ENCODE measurements around the gene CHM. TPM values are rescaled to one million over a fixed set of nuclear protein-coding genes. Genes with fewer than 3 reads are reported as not detected.
"Not testable (repeated sequence)": the region's sequence is repeated elsewhere in the genome, so short reads cannot be mapped to it uniquely, and the experiment has no call there.

Gene CHM
- total RNA-seq, 4 donors from 2014 or later, result 7.0 to 13.4 (median 12.7) TPM

GRCh38 chrX:85955510-85955909 is 91.8 kb downstream of the CHM start:
- no peak for TF ChIP-seq CTCF (IDR thresholded peaks at IDR 0.05)
- TF ChIP-seq POLR2A (IDR thresholded peaks at IDR 0.05), result no peak
- Histone ChIP-seq H3K36me3 (peaks cover 0 to 42% (median 0%) of the 10 kb centered on the region in 3 donors), H3K4me1 (no peaks in the 10 kb centered on the region), H3K4me3 (no peak overlapping the region), H3K27ac (no peak overlapping the region), H3K27me3 (no peaks in the 10 kb centered on the region), H3K9me3 (no peaks in the 10 kb centered on the region)
- no peak for DNase-seq
- intact Hi-C loops (cut with DNase I), result no loop called here
- WGBS, 2 donors, result 76 to 78% methylated on average over 3 of the region's 3 CpGs

GRCh38 chrX:85944751-85945150 is 102.6 kb downstream of the CHM start:
- H3K4me3 ChIP-seq; H3K27me3 ChIP-seq; DNase-seq; intact Hi-C loops (cut with DNase I); H3K27ac ChIP-seq; H3K4me1 ChIP-seq: not testable (repeated sequence)
- 71 to 96% methylated on average over 4 of the region's 4 CpGs for WGBS, 2 donors
- peaks cover 0 to 29% (median 5%) of the 10 kb centered on the region in 3 donors for H3K36me3 ChIP-seq
- H3K9me3 ChIP-seq, result peaks cover 0 to 13% (median 0%) of the 10 kb centered on the region in 3 donors

- intact Hi-C loops (cut with DNase I), result no loop called here
- no peaks in the 10 kb centered on the region for H3K27me3 ChIP-seq
- TF ChIP-seq CTCF (IDR thresholded peaks at IDR 0.05) (no peak), POLR2A (IDR thresholded peaks at IDR 0.05) (no peak)
- peaks cover 0 to 8% (median 0%) of the 10 kb centered on the region in 3 donors for H3K9me3 ChIP-seq
- H3K27ac ChIP-seq, result no peak overlapping the region
- DNase-seq, result no peak
- H3K36me3 ChIP-seq, result peaks cover 0 to 15% (median 3%) of the 10 kb centered on the region in 3 donors
- WGBS, 2 donors, result 42 to 67% methylated on average over 1 of the region's 1 CpG
- no peak overlapping the region for H3K4me3 ChIP-seq
- no peaks in the 10 kb centered on the region for H3K4me1 ChIP-seq
Measured at GRCh38 chrX:85941275-85941674, 106.1 kb downstream of the CHM start.

- H3K36me3 ChIP-seq; H3K27ac ChIP-seq; DNase-seq; intact Hi-C loops (cut with DNase I); H3K4me3 ChIP-seq; H3K9me3 ChIP-seq; H3K4me1 ChIP-seq; H3K27me3 ChIP-seq: not testable (repeated sequence)
- WGBS, 2 donors, result 62 to 85% methylated on average over 3 of the region's 3 CpGs
Measured at GRCh38 chrX:85939942-85940341, 107.4 kb downstream of the CHM start.

- H3K36me3 ChIP-seq; H3K9me3 ChIP-seq; DNase-seq; H3K27ac ChIP-seq; intact Hi-C loops (cut with DNase I); H3K27me3 ChIP-seq; H3K4me3 ChIP-seq; H3K4me1 ChIP-seq: not testable (repeated sequence)
- WGBS, 2 donors, result 70 to 86% methylated on average over 1 to 2 of the region's 2 CpGs
Measured at GRCh38 chrX:85934399-85934798, 113.0 kb downstream of the CHM start.

GRCh38 chrX:85930099-85930498 is 117.3 kb downstream of the CHM start:
- TF ChIP-seq POLR2A (IDR thresholded peaks at IDR 0.05) (no peak), CTCF (IDR thresholded peaks at IDR 0.05) (no peak)
- intact Hi-C loops (cut with DNase I), result no loop called here
- DNase-seq, result no peak
- WGBS, 2 donors, result 61 to 70% methylated on average over 2 to 3 of the region's 3 CpGs
- H3K9me3 ChIP-seq, result no peaks in the 10 kb centered on the region
- H3K36me3 ChIP-seq, result no peaks in the 10 kb centered on the region
- H3K4me3 ChIP-seq, result no peak overlapping the region
- no peaks in the 10 kb centered on the region for H3K27me3 ChIP-seq
- no peaks in the 10 kb centered on the region for H3K4me1 ChIP-seq
- H3K27ac ChIP-seq, result no peak overlapping the region

GRCh38 chrX:85928606-85929005 is 118.8 kb downstream of the CHM start:
- Histone ChIP-seq H3K9me3 (no peaks in the 10 kb centered on the region), H3K27me3 (no peaks in the 10 kb centered on the region), H3K4me3 (no peak overlapping the region), H3K4me1 (no peaks in the 10 kb centered on the region), H3K36me3 (no peaks in the 10 kb centered on the region), H3K27ac (no peak overlapping the region)
- TF ChIP-seq POLR2A (IDR thresholded peaks at IDR 0.05), result no peak
- TF ChIP-seq CTCF (IDR thresholded peaks at IDR 0.05), result no peak
- WGBS, 2 donors, result 71 to 73% methylated on average over 1 of the region's 1 CpG
- intact Hi-C loops (cut with DNase I), result no loop called here
- DNase-seq, result no peak

All from esophagus squamous epithelium (tissue), 5 donors.